Colonic mucosa (tissue), 4 donors: Measurements from ENCODE around the gene TLR10. TPM values are rescaled to one million over a fixed set of nuclear protein-coding genes. Genes with fewer than 3 reads are reported as not detected.

Experiments
- DNase-seq: peaks from one replicate; pipeline ENCODE4 v3.0.0-alpha.2; 2020
- H3K27ac ChIP-seq: fragments of 200-600 bp; one replicate; pipeline ENCODE4 v1.8.0; 2021
- H3K27me3 ChIP-seq: fragments of 200-600 bp; one replicate; pipeline ENCODE4 v1.8.0; 2021
- H3K36me3 ChIP-seq: fragments of 200-600 bp; one replicate; pipeline ENCODE4 v1.8.0; 2021
- H3K4me1 ChIP-seq: fragments of 200-600 bp; one replicate; pipeline ENCODE4 v1.8.0; 2021; ENCODE audit warnings: mild to moderate bottlenecking
- H3K4me3 ChIP-seq: fragments of 200-600 bp; one replicate; pipeline ENCODE4 v1.8.0; 2021
- H3K9ac ChIP-seq, 2 donors: one replicate each; pipeline ENCODE4 v1.7.0; 2013; ENCODE audit warnings: control low read depth in 2 of 2, low read depth in 2 of 2, low read length in 2 of 2
- H3K9me3 ChIP-seq: fragments of 200-600 bp; one replicate; pipeline ENCODE4 v1.8.0; 2021
- CTCF ChIP-seq: fragments of 200-600 bp; IDR thresholded peaks from one replicate; pipeline ENCODE4 v1.8.0; 2022; ENCODE audit warnings: antibody characterized with exemption, mild to moderate bottlenecking
- intact Hi-C: fragments of 100-400 bp; cut with DNase I; formaldehyde crosslinking; loops from one replicate; pipeline ENCODE4 v1.14.1; 2022
- total RNA-seq, 2 donors: library from RNA; stranded (reverse); fragmentation: NEBNext Ultra II Directional in 1 of 2; extraction: Animal tissue kit (Norgen Biotek cat#: 25700) in 1 of 2; gene quantifications; one replicate each; pipeline ENCODE4 v1.2.1, GENCODE V29; 2021
- donor health status: healthy.
- donor health status: DM: no; HTN: no; CAD: no.
- donor health status: DM: no; HTN: no; CAD: no.

Gene TLR10
- total RNA-seq, 2 donors from 2014 or later, result 0.20 to 0.24 TPM

GRCh38 chr4:38759790-38760122 lies 23.0 kb downstream of the TLR10 start:
- H3K9ac ChIP-seq, result no peak overlapping the region
- TF ChIP-seq CTCF, result peak; percentile 37
- H3K36me3 ChIP-seq, result no peaks in the 10 kb centered on the region
- H3K4me1 ChIP-seq, result no peaks in the 10 kb centered on the region
- no peaks in the 10 kb centered on the region for H3K27me3 ChIP-seq
- H3K9me3 ChIP-seq, result no peaks in the 10 kb centered on the region
- intact Hi-C loops, result loop anchor here (5.0 kb wide), 2 partner anchors 98 to 378 kb away; partner anchors contain the start of gene TLR6
- no peak overlapping the region for H3K4me3 ChIP-seq
- no peak for DNase-seq
- no peak overlapping the region for H3K27ac ChIP-seq

GRCh38 chr4:38759113-38759789 lies 23.5 kb downstream of the TLR10 start:
- intact Hi-C loops, result loop anchor here (5.0 kb wide), 2 partner anchors 98 to 378 kb away; partner anchors contain the start of gene TLR6
- peak; percentile 71 for DNase-seq
- Histone ChIP-seq H3K36me3 (no peaks in the 10 kb centered on the region), H3K27me3 (no peaks in the 10 kb centered on the region), H3K9me3 (no peaks in the 10 kb centered on the region), H3K9ac (no peak overlapping the region), H3K4me3 (no peak overlapping the region), H3K27ac (no peak overlapping the region), H3K4me1 (no peaks in the 10 kb centered on the region)
- peak; percentile 68 for TF ChIP-seq CTCF

DNA sequence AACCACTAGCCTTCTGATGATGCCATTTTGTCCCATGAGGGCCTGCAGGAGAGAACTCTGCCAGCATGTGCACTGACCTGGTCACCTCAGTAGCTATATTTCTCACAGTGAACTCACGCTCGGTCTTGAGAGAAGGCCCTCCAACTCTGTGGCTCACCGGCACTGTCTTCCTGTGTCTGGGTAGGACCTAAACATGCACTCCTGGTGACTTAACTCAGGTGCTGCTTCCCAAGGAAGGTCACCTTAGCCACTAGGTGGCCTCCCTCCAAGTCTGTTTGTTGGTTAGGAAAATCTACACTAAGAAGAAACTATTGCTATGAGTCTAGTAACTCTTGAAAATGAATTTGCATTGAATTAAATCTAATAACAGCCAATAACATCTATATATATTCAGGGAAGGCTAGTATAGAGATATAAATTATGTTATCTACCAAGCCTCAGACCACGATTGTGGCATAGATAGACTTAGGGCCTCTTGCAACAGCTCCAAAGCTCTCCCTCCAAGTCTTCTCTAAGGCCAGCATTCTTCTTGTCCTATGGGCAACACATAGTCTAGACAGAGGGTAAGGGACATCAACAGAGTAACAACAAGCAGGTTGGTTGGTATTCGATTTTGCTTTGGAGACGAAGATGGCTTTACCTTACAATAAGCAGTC lies 24.7 kb downstream of the TLR10 start:
- no peaks in the 10 kb centered on the region for H3K4me1 ChIP-seq
- H3K9ac ChIP-seq, result no peak overlapping the region
- TF ChIP-seq CTCF, result peak; percentile 32
- H3K4me3 ChIP-seq, result no peak overlapping the region
- DNase-seq, result no peak
- no peaks in the 10 kb centered on the region for H3K36me3 ChIP-seq
- intact Hi-C loops, result loop anchor here (5.0 kb wide), 2 partner anchors 99 to 379 kb away; partner anchors contain the start of gene TLR6
- H3K27me3 ChIP-seq, result no peaks in the 10 kb centered on the region
- no peaks in the 10 kb centered on the region for H3K9me3 ChIP-seq
- H3K27ac ChIP-seq, result no peak overlapping the region

GRCh38 chr4:38752941-38753806 lies 29.6 kb downstream of the TLR10 start:
- Histone ChIP-seq H3K27me3 (no peaks in the 10 kb centered on the region), H3K27ac (peak overlapping the region; percentile 13), H3K9me3 (no peaks in the 10 kb centered on the region), H3K4me3 (no peak overlapping the region), H3K9ac (peak overlapping the region in 1 of 2 donors; percentile 30), H3K4me1 (no peaks in the 10 kb centered on the region), H3K36me3 (no peaks in the 10 kb centered on the region)
- intact Hi-C loops, result no loop called here
- no peak for TF ChIP-seq CTCF
- peak; percentile 58 for DNase-seq

GRCh38 chr4:38752372-38752940 lies 30.3 kb downstream of the TLR10 start:
- DNase-seq, result no peak
- H3K9me3 ChIP-seq, result no peaks in the 10 kb centered on the region
- H3K27me3 ChIP-seq, result no peaks in the 10 kb centered on the region
- H3K27ac ChIP-seq, result peak overlapping the region; percentile 13
- peak overlapping the region in 1 of 2 donors; percentile 2 for H3K9ac ChIP-seq
- TF ChIP-seq CTCF, result no peak
- no peak overlapping the region for H3K4me3 ChIP-seq
- H3K4me1 ChIP-seq, result no peaks in the 10 kb centered on the region
- intact Hi-C loops, result no loop called here
- H3K36me3 ChIP-seq, result no peaks in the 10 kb centered on the region
